Measurements from ENCODE around the gene NUDT19.
"Not testable (repeated sequence)": the region's sequence is repeated elsewhere in the genome, so short reads cannot be mapped to it uniquely, and the experiment has no call there.

The NUDT19 gene

GRCh38 chr19:32691291-32691951, at the start of gene NUDT19:
TSS of gene NUDT19 (plus strand) at chr19:32691821. CDS start at chr19:32691961, 140 bp downstream.
- peak; percentile 71 to 78 for DNase-seq

GRCh38 chr19:32642771-32643170, 48.9 kb upstream of the NUDT19 start:
- no peak for DNase-seq

- DNase-seq: no peak
These were observed 45.1 kb upstream of the NUDT19 start for GRCh38 chr19:32646556-32646955.

GRCh38 chr19:32647361-32647760, 44.3 kb upstream of the NUDT19 start:
- no peak for DNase-seq

GRCh38 chr19:32649751-32650150, 41.9 kb upstream of the NUDT19 start:
- no peak for DNase-seq

- no peak for DNase-seq
These were observed 41.0 kb upstream of the NUDT19 start for GRCh38 chr19:32650671-32651070.

- peak; percentile 81 to 87 for DNase-seq
These were observed 39.9 kb upstream of the NUDT19 start for GRCh38 chr19:32651729-32652140.

GRCh38 chr19:32652331-32652730, 39.3 kb upstream of the NUDT19 start:
- not testable (repeated sequence) for DNase-seq

- no peak for DNase-seq
These were observed 38.6 kb upstream of the NUDT19 start for GRCh38 chr19:32652894-32653598.

GRCh38 chr19:32653599-32653915, 38.1 kb upstream of the NUDT19 start:
- no peak for DNase-seq

GRCh38 chr19:32656379-32656778, 35.2 kb upstream of the NUDT19 start:
- DNase-seq: not testable (repeated sequence)

GRCh38 chr19:32658075-32658474, 33.5 kb upstream of the NUDT19 start:
- no peak for DNase-seq

GRCh38 chr19:32658527-32658926, 33.1 kb upstream of the NUDT19 start:
- no peak for DNase-seq

- no peak for DNase-seq
These were observed 30.3 kb upstream of the NUDT19 start for GRCh38 chr19:32661318-32661717.

- peak; percentile 47 to 51 for DNase-seq
These were observed 29.4 kb upstream of the NUDT19 start for GRCh38 chr19:32662186-32662585.

- no peak for DNase-seq
These were observed 25.5 kb upstream of the NUDT19 start for GRCh38 chr19:32666084-32666483.

- no peak for DNase-seq
These were observed 22.3 kb upstream of the NUDT19 start for GRCh38 chr19:32669310-32669709.

- DNase-seq: no peak
These were observed 19.6 kb upstream of the NUDT19 start for GRCh38 chr19:32671883-32672593.

GRCh38 chr19:32672841-32673240, 18.8 kb upstream of the NUDT19 start:
- DNase-seq: no peak

- DNase-seq: no peak
These were observed 18.0 kb upstream of the NUDT19 start for GRCh38 chr19:32673573-32673972.

GRCh38 chr19:32674153-32674930, 17.3 kb upstream of the NUDT19 start:
- DNase-seq: no peak

GRCh38 chr19:32674931-32675719, 16.5 kb upstream of the NUDT19 start, which contains the start of gene ANKRD27:
TSS of gene ANKRD27 (minus strand) at chr19:32675180. CDS start at chr19:32659015, 16,165 bp downstream.
- DNase-seq: peak; percentile 96 to 98
